Measurements from ENCODE around the gene HOXB3.

HOXB3 gene

GRCh38 chr17:48612854-48613691 lies 23.0 kb upstream of the HOXB3 start:
- Histone ChIP-seq H4K8ac (ENCODE audit: low read depth, low read length) (no peak overlapping the region), H3K18ac (ENCODE audit: low read length) (no peak overlapping the region), H3K36me3 (ENCODE audit: control insufficient read depth, insufficient read depth, low read length) (no peaks in the 10 kb centered on the region), H3K79me1 (ENCODE audit: low read length) (no peaks in the 10 kb centered on the region), H3K4ac (ENCODE audit: low read depth, low read length) (no peak overlapping the region), H3K9ac (ENCODE audit: low read length) (no peak overlapping the region), H3K4me3 (ENCODE audit: low read length) (no peak overlapping the region), H3K56ac (ENCODE audit: low read length) (no peak overlapping the region), H3K4me1 (ENCODE audit: control insufficient read depth, low read depth, low read length) (no peaks in the 10 kb centered on the region), H3K23ac (ENCODE audit: low read length) (no peak overlapping the region), H3K27me3 (ENCODE audit: insufficient read depth, low read length, poor library complexity) (peaks cover 89% of the 10 kb centered on the region), H2BK15ac (replicated peaks; ENCODE audit: low read depth) (no peak overlapping the region), H2BK120ac (ENCODE audit: low read depth, low read length) (no peak overlapping the region), H3K79me2 (ENCODE audit: control insufficient read depth, insufficient read depth, low read length) (no peaks in the 10 kb centered on the region), H3K27ac (ENCODE audit: low read depth, low read length) (no peak overlapping the region), H2BK5ac (ENCODE audit: low read length) (no peak overlapping the region), H3K4me2 (ENCODE audit: low read length) (peak overlapping the region; percentile 9), H2AK5ac (ENCODE audit: low read length) (no peak overlapping the region), H4K5ac (ENCODE audit: low read length) (no peak overlapping the region)
- DNase-seq = peak; percentile 76
- WGBS (ENCODE audit: extremely low coverage, insufficient coverage, low lambda C conversion rate) = no CpG with 5 or more reads among the region's 67 CpGs

GRCh38 chr17:48612456-48612853 lies 22.4 kb upstream of the HOXB3 start:
- no peak overlapping the region for H4K8ac ChIP-seq (ENCODE audit: low read depth, low read length)
- H3K4me2 ChIP-seq (ENCODE audit: low read length) = peak overlapping the region; percentile 20
- DNase-seq = no peak
- WGBS (ENCODE audit: extremely low coverage, insufficient coverage, low lambda C conversion rate) = no CpG with 5 or more reads among the region's 15 CpGs
- no peaks in the 10 kb centered on the region for H3K79me2 ChIP-seq (ENCODE audit: control insufficient read depth, insufficient read depth, low read length)
- H3K27me3 ChIP-seq (ENCODE audit: insufficient read depth, low read length, poor library complexity) = peaks cover 89% of the 10 kb centered on the region
- H3K4me3 ChIP-seq (ENCODE audit: low read length) = no peak overlapping the region
- H4K5ac ChIP-seq (ENCODE audit: low read length) = no peak overlapping the region
- no peak overlapping the region for H3K9ac ChIP-seq (ENCODE audit: low read length)
- no peaks in the 10 kb centered on the region for H3K4me1 ChIP-seq (ENCODE audit: control insufficient read depth, low read depth, low read length)
- H3K56ac ChIP-seq (ENCODE audit: low read length) = no peak overlapping the region
- no peak overlapping the region for H2BK5ac ChIP-seq (ENCODE audit: low read length)
- no peaks in the 10 kb centered on the region for H3K79me1 ChIP-seq (ENCODE audit: low read length)
- H3K27ac ChIP-seq (ENCODE audit: low read depth, low read length) = no peak overlapping the region
- H3K4ac ChIP-seq (ENCODE audit: low read depth, low read length) = no peak overlapping the region
- no peak overlapping the region for H3K23ac ChIP-seq (ENCODE audit: low read length)
- no peak overlapping the region for H2BK15ac ChIP-seq (replicated peaks; ENCODE audit: low read depth)
- H2BK120ac ChIP-seq (ENCODE audit: low read depth, low read length) = no peak overlapping the region
- no peaks in the 10 kb centered on the region for H3K36me3 ChIP-seq (ENCODE audit: control insufficient read depth, insufficient read depth, low read length)
- no peak overlapping the region for H2AK5ac ChIP-seq (ENCODE audit: low read length)
- H3K18ac ChIP-seq (ENCODE audit: low read length) = no peak overlapping the region

GRCh38 chr17:48611681-48612455 lies 21.8 kb upstream of the HOXB3 start:
- Histone ChIP-seq H2BK120ac (ENCODE audit: low read depth, low read length) (no peak overlapping the region), H3K4me3 (ENCODE audit: low read length) (no peak overlapping the region), H3K9ac (ENCODE audit: low read length) (no peak overlapping the region), H3K23ac (ENCODE audit: low read length) (no peak overlapping the region), H3K4me1 (ENCODE audit: control insufficient read depth, low read depth, low read length) (no peaks in the 10 kb centered on the region), H3K4ac (ENCODE audit: low read depth, low read length) (no peak overlapping the region), H3K56ac (ENCODE audit: low read length) (no peak overlapping the region), H3K18ac (ENCODE audit: low read length) (no peak overlapping the region), H4K5ac (ENCODE audit: low read length) (no peak overlapping the region), H3K79me1 (ENCODE audit: low read length) (no peaks in the 10 kb centered on the region), H3K27ac (ENCODE audit: low read depth, low read length) (no peak overlapping the region), H3K27me3 (ENCODE audit: insufficient read depth, low read length, poor library complexity) (peaks cover 87% of the 10 kb centered on the region), H2AK5ac (ENCODE audit: low read length) (no peak overlapping the region), H2BK5ac (ENCODE audit: low read length) (no peak overlapping the region), H3K36me3 (ENCODE audit: control insufficient read depth, insufficient read depth, low read length) (no peaks in the 10 kb centered on the region), H3K4me2 (ENCODE audit: low read length) (no peak overlapping the region), H3K79me2 (ENCODE audit: control insufficient read depth, insufficient read depth, low read length) (no peaks in the 10 kb centered on the region), H4K8ac (ENCODE audit: low read depth, low read length) (no peak overlapping the region), H2BK15ac (replicated peaks; ENCODE audit: low read depth) (no peak overlapping the region)
- DNase-seq = no peak
- WGBS (ENCODE audit: extremely low coverage, insufficient coverage, low lambda C conversion rate) = no CpG with 5 or more reads among the region's 36 CpGs

- H4K8ac ChIP-seq (ENCODE audit: low read depth, low read length) = no peak overlapping the region
- no peak overlapping the region for H2AK5ac ChIP-seq (ENCODE audit: low read length)
- H3K23ac ChIP-seq (ENCODE audit: low read length) = no peak overlapping the region
- no peak overlapping the region for H2BK15ac ChIP-seq (replicated peaks; ENCODE audit: low read depth)
- H3K36me3 ChIP-seq (ENCODE audit: control insufficient read depth, insufficient read depth, low read length) = no peaks in the 10 kb centered on the region
- H3K79me2 ChIP-seq (ENCODE audit: control insufficient read depth, insufficient read depth, low read length) = no peaks in the 10 kb centered on the region
- H3K27me3 ChIP-seq (ENCODE audit: insufficient read depth, low read length, poor library complexity) = peaks cover 87% of the 10 kb centered on the region
- no peak for DNase-seq
- H2BK120ac ChIP-seq (ENCODE audit: low read depth, low read length) = no peak overlapping the region
- no peak overlapping the region for H3K4ac ChIP-seq (ENCODE audit: low read depth, low read length)
- no peak overlapping the region for H2BK5ac ChIP-seq (ENCODE audit: low read length)
- H3K56ac ChIP-seq (ENCODE audit: low read length) = no peak overlapping the region
- no peak overlapping the region for H4K5ac ChIP-seq (ENCODE audit: low read length)
- H3K4me1 ChIP-seq (ENCODE audit: control insufficient read depth, low read depth, low read length) = no peaks in the 10 kb centered on the region
- no peak overlapping the region for H3K18ac ChIP-seq (ENCODE audit: low read length)
- H3K27ac ChIP-seq (ENCODE audit: low read depth, low read length) = no peak overlapping the region
- H3K4me3 ChIP-seq (ENCODE audit: low read length) = no peak overlapping the region
- H3K4me2 ChIP-seq (ENCODE audit: low read length) = peak overlapping the region; percentile 52
- no peak overlapping the region for H3K9ac ChIP-seq (ENCODE audit: low read length)
- no peaks in the 10 kb centered on the region for H3K79me1 ChIP-seq (ENCODE audit: low read length)
- WGBS (ENCODE audit: extremely low coverage, insufficient coverage, low lambda C conversion rate) = no CpG with 5 or more reads among the region's 22 CpGs
These were observed 21.2 kb upstream of the HOXB3 start for GRCh38 chr17:48611213-48611612.

- DNase-seq = no peak
- no peaks in the 10 kb centered on the region for H3K79me1 ChIP-seq (ENCODE audit: low read length)
- H3K23ac ChIP-seq (ENCODE audit: low read length) = no peak within 1 kb of the TSS
- no peak within 1 kb of the TSS for H2BK5ac ChIP-seq (ENCODE audit: low read length)
- H4K5ac ChIP-seq (ENCODE audit: low read length) = no peak within 1 kb of the TSS
- H3K27me3 ChIP-seq (ENCODE audit: insufficient read depth, low read length, poor library complexity) = peaks cover 86% of the 10 kb centered on the region
- no CpG with 5 or more reads among the region's 79 CpGs for WGBS (ENCODE audit: extremely low coverage, insufficient coverage, low lambda C conversion rate)
- peak within 1 kb of the TSS; percentile 52 for H3K4me2 ChIP-seq (ENCODE audit: low read length)
- H3K36me3 ChIP-seq (ENCODE audit: control insufficient read depth, insufficient read depth, low read length) = no peaks in the 10 kb centered on the region
- H3K4me1 ChIP-seq (ENCODE audit: control insufficient read depth, low read depth, low read length) = no peaks in the 10 kb centered on the region
- no peak within 1 kb of the TSS for H2BK15ac ChIP-seq (replicated peaks; ENCODE audit: low read depth)
- no peak within 1 kb of the TSS for H3K27ac ChIP-seq (ENCODE audit: low read depth, low read length)
- no peak within 1 kb of the TSS for H3K18ac ChIP-seq (ENCODE audit: low read length)
- H3K79me2 ChIP-seq (ENCODE audit: control insufficient read depth, insufficient read depth, low read length) = no peaks in the 10 kb centered on the region
- H3K9ac ChIP-seq (ENCODE audit: low read length) = peak within 1 kb of the TSS; percentile 29
- H2AK5ac ChIP-seq (ENCODE audit: low read length) = no peak within 1 kb of the TSS
- no peak within 1 kb of the TSS for H2BK120ac ChIP-seq (ENCODE audit: low read depth, low read length)
- H3K56ac ChIP-seq (ENCODE audit: low read length) = peak within 1 kb of the TSS; percentile 67
- no peak within 1 kb of the TSS for H3K4ac ChIP-seq (ENCODE audit: low read depth, low read length)
- H4K8ac ChIP-seq (ENCODE audit: low read depth, low read length) = no peak within 1 kb of the TSS
- H3K4me3 ChIP-seq (ENCODE audit: low read length) = no peak within 1 kb of the TSS
These were observed 20.5 kb upstream of the HOXB3 start, which contains the start of gene HOXB7 for GRCh38 chr17:48610282-48611211. TSS of gene HOXB7 (minus strand) at chr17:48611017. CDS start at chr17:48610918, 99 bp downstream.
